ENCODE results near the gene RGL1. TPM values are rescaled to one million over a fixed set of nuclear protein-coding genes. Genes with fewer than 3 reads are reported as not detected.

Gene RGL1
- total and polyA plus RNA-seq, 7 donors: 8.3 to 42.1 (median 23.8) TPM

- DNase-seq: peak; percentile 90
- Histone ChIP-seq H3K27ac (peak overlapping the region; percentile 49 to 82 (median 81)), H3K27me3 (no peaks in the 10 kb centered on the region), H3K9me3 (no peaks in the 10 kb centered on the region), H3K4me1 (peaks cover 0 to 88% (median 69%) of the 10 kb centered on the region in 4 donors), H3K36me3 (no peaks in the 10 kb centered on the region), H3K4me3 (peak overlapping the region in 3 of 4 donors; percentile 21 to 39 (median 30))
- intact Hi-C loops (cut with DNase I): loop anchor here (2.0 kb wide), 1 partner anchor 72 kb away; the partner anchor contains the start of gene RGL1
- 75 to 79% methylated on average over 10 of the region's 10 CpGs for WGBS, 2 donors
- peak in 3 of 4 donors; percentile 20 to 53 (median 45) for TF ChIP-seq POLR2AphosphoS5 (IDR thresholded peaks at IDR 0.05)
- TF ChIP-seq POLR2A (IDR thresholded peaks at IDR 0.05): no peak
Observed at GRCh38 chr1:183877053-183877720, 72.3 kb downstream of the RGL1 start.

GRCh38 chr1:183879494-183879893 is 74.6 kb downstream of the RGL1 start:
- H3K9me3 ChIP-seq: no peaks in the 10 kb centered on the region
- no peak for DNase-seq
- peak overlapping the region in 3 of 4 donors; percentile 23 to 50 (median 28) for H3K27ac ChIP-seq
- H3K4me3 ChIP-seq: no peak overlapping the region
- no peaks in the 10 kb centered on the region for H3K27me3 ChIP-seq
- no peak for TF ChIP-seq POLR2A (IDR thresholded peaks at IDR 0.05)
- no peak for TF ChIP-seq EP300 (IDR thresholded peaks at IDR 0.05)
- TF ChIP-seq, protein P1, sequence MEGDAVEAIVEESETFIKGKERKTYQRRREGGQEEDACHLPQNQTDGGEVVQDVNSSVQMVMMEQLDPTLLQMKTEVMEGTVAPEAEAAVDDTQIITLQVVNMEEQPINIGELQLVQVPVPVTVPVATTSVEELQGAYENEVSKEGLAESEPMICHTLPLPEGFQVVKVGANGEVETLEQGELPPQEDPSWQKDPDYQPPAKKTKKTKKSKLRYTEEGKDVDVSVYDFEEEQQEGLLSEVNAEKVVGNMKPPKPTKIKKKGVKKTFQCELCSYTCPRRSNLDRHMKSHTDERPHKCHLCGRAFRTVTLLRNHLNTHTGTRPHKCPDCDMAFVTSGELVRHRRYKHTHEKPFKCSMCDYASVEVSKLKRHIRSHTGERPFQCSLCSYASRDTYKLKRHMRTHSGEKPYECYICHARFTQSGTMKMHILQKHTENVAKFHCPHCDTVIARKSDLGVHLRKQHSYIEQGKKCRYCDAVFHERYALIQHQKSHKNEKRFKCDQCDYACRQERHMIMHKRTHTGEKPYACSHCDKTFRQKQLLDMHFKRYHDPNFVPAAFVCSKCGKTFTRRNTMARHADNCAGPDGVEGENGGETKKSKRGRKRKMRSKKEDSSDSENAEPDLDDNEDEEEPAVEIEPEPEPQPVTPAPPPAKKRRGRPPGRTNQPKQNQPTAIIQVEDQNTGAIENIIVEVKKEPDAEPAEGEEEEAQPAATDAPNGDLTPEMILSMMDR (IDR thresholded peaks at IDR 0.05): no peak
- TF ChIP-seq POLR2AphosphoS5 (IDR thresholded peaks at IDR 0.05): no peak
- H3K4me1 ChIP-seq: peaks cover 0 to 68% (median 49%) of the 10 kb centered on the region in 4 donors
- 59 to 70% methylated on average over 2 of the region's 2 CpGs for WGBS, 2 donors
- intact Hi-C loops (cut with DNase I): no loop called here
- peaks cover 0 to 9% (median 4%) of the 10 kb centered on the region in 4 donors for H3K36me3 ChIP-seq

- H3K36me3 ChIP-seq: peaks cover 0 to 14% (median 4%) of the 10 kb centered on the region in 4 donors
- peaks cover 0 to 63% (median 46%) of the 10 kb centered on the region in 4 donors for H3K4me1 ChIP-seq
- intact Hi-C loops (cut with DNase I): no loop called here
- TF ChIP-seq POLR2AphosphoS5 (IDR thresholded peaks at IDR 0.05) (no peak), POLR2A (IDR thresholded peaks at IDR 0.05) (no peak), EP300 (IDR thresholded peaks at IDR 0.05) (no peak)
- TF ChIP-seq, protein P1 (IDR thresholded peaks at IDR 0.05): no peak
- DNase-seq: no peak
- H3K9me3 ChIP-seq: no peaks in the 10 kb centered on the region
- no peaks in the 10 kb centered on the region for H3K27me3 ChIP-seq
- H3K27ac ChIP-seq: peak overlapping the region in 3 of 4 donors; percentile 23 to 50 (median 28)
- WGBS, 2 donors: 73 to 84% methylated on average over 1 of the region's 1 CpG
- H3K4me3 ChIP-seq: no peak overlapping the region
Observed at GRCh38 chr1:183879966-183880365, 75.0 kb downstream of the RGL1 start.

GRCh38 chr1:183880531-183881243 is 75.8 kb downstream of the RGL1 start:
- Histone ChIP-seq H3K27ac (peak overlapping the region in 3 of 4 donors; percentile 15 to 50 (median 23)), H3K27me3 (no peaks in the 10 kb centered on the region), H3K36me3 (peaks cover 0 to 21% (median 6%) of the 10 kb centered on the region in 4 donors), H3K9me3 (no peaks in the 10 kb centered on the region), H3K4me3 (no peak overlapping the region), H3K4me1 (peaks cover 0 to 60% (median 46%) of the 10 kb centered on the region in 4 donors)
- intact Hi-C loops (cut with DNase I): no loop called here
- no peak for DNase-seq
- no peak for TF ChIP-seq EP300 (IDR thresholded peaks at IDR 0.05)
- TF ChIP-seq, protein P1 (IDR thresholded peaks at IDR 0.05): no peak
- TF ChIP-seq POLR2AphosphoS5 (IDR thresholded peaks at IDR 0.05): no peak
- no peak for TF ChIP-seq POLR2A (IDR thresholded peaks at IDR 0.05)
- 78 to 80% methylated on average over 6 of the region's 6 CpGs for WGBS, 2 donors

Data from sigmoid colon (tissue), 7 donors.